Measurements from ENCODE around the gene PARD3.

Gene PARD3

DNA sequence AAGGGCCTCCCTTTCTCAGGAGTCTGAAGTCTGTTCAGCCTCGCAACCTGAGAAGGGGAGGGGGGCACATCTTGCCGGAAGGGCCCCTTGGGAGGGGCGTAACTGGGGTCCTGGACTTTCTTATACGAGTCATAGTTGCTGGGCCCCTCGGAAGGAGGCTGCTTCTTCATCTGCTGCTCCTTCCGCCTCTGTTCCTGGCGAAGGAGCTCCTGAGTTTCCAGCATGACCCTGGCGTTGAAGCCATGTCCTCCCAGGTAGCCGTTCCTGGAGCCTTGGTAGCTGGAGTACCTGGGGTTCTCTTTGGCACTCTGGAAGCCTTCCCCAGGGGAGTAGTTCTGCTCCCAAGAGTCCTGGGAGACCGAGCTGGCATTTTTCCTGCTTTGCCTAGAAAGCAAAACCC lies 703.9 kb downstream of the PARD3 start:
- Mint-ChIP-seq H3K27ac (no peak overlapping the region), H3K27me3 (no peaks in the 10 kb centered on the region), H3K4me1 (no peaks in the 10 kb centered on the region), H3K9me3 (no peaks in the 10 kb centered on the region), H3K4me3 (no peak overlapping the region), H3K36me3 (no peaks in the 10 kb centered on the region)

DNA sequence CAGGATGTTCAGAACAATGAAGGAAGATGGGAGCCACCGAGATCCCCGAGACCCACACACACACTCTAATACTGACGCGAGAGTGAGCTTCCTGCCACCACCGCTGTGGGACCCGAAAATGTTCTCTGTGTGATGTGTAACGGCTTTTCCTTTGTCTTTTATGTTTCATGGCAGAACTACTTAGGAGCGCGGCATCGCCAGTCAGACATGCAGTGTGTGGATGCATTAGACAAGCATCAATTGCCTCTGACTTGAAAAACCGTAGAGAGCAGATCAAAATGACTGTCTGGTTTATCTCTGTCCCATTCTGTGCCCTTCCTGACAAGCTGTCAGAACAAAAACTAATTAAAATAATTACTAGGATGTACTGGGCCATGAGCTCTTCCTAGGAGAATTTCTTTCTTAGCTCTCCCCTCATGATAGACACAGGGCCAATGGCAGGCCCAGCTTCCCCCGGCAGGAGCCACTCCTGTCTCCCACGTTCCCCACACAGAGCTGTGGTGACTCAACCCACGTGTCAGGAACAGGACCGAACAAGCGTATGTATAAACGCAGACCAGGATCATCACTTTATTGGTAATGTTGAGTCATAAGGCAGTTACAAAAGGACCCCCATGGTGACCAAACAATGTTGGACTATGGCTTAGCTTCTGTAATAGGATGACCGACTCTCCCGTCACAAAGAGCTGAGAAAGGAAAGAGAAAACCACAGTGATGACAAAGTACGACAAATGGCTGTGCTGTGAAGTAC lies 705.0 kb downstream of the PARD3 start:
- Mint-ChIP-seq H3K36me3 (no peaks in the 10 kb centered on the region), H3K4me1 (no peaks in the 10 kb centered on the region), H3K9me3 (no peaks in the 10 kb centered on the region), H3K27ac (no peak overlapping the region), H3K4me3 (no peak overlapping the region), H3K27me3 (no peaks in the 10 kb centered on the region)

DNA sequence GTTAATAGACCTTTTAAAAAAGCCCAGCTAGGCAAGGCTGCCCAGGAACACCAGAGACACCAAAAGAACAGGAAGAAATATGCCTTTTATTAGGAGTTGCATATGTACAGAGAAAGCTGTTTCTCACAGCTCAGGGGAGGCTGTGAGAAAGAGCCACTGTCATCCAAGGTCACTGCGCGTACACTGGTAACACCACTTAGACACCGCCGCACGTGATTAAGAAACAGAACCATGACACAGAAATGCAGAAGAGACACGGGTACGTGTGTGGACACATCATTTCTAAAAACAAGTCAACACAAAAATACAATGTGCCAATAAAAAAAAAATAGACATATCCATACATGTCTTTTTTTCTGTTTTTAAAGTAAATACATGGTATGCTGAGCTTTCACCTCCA lies 705.6 kb downstream of the PARD3 start:
- H3K9me3 Mint-ChIP-seq: no peaks in the 10 kb centered on the region
- no peaks in the 10 kb centered on the region for H3K27me3 Mint-ChIP-seq
- H3K36me3 Mint-ChIP-seq: no peaks in the 10 kb centered on the region
- no peak overlapping the region for H3K27ac Mint-ChIP-seq
- no peak overlapping the region for H3K4me3 Mint-ChIP-seq
- no peaks in the 10 kb centered on the region for H3K4me1 Mint-ChIP-seq

GRCh38 chr10:34107626-34108516 lies 707.2 kb downstream of the PARD3 start:
- H3K27ac Mint-ChIP-seq: no peak overlapping the region
- H3K27me3 Mint-ChIP-seq: no peaks in the 10 kb centered on the region

GRCh38 chr10:34106356-34106885 lies 708.7 kb downstream of the PARD3 start:
- H3K36me3 Mint-ChIP-seq: no peaks in the 10 kb centered on the region
- H3K27ac Mint-ChIP-seq: no peak overlapping the region
- H3K27me3 Mint-ChIP-seq: no peaks in the 10 kb centered on the region
- no peak overlapping the region for H3K4me3 Mint-ChIP-seq
- peaks cover 4% of the 10 kb centered on the region for H3K9me3 Mint-ChIP-seq
- no peaks in the 10 kb centered on the region for H3K4me1 Mint-ChIP-seq

More at GRCh38 chr10:34107626-34108516, 707.2 kb downstream of the PARD3 start:
- Mint-ChIP-seq H3K4me3 (no peak overlapping the region), H3K36me3 (no peaks in the 10 kb centered on the region), H3K4me1 (no peaks in the 10 kb centered on the region), H3K9me3 (peaks cover 4% of the 10 kb centered on the region)

DNA sequence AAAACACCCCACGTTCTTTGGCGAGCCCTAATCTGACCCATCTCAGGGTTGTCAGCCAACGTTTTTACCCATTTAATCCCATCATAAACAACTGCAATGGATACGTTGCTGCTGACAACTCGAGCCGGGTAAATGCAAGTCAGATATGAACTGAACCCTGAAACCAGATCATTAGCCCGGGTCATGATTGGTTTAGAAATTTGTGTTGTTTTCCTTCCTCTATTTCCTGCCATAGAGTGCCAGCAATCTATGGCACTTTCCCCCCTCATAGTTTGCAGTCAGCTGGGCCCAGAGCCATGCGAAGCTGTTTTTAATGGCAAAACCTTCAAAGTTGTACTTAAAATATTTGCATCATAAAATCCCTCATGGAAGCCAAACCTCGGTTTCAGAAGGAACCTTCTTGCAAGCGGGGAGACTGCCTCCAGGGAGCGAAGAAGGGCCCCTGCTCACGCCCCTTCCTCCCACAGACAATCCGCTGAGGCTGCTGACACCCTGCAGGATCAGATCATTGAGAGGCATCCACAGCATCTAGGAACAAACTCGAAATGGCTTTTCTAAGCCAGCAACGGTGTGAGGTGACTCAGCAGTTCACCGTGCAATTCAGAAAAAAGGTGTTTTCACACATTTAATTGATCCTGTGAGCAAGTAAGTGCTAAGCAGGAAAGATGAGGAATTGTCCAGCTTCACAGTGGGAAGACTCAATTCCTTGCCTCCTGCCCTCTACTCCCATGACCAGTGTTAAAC lies 710.1 kb downstream of the PARD3 start:
- Mint-ChIP-seq H3K27ac (no peak overlapping the region), H3K4me3 (no peak overlapping the region), H3K9me3 (peaks cover 4% of the 10 kb centered on the region), H3K27me3 (no peaks in the 10 kb centered on the region), H3K4me1 (no peaks in the 10 kb centered on the region), H3K36me3 (no peaks in the 10 kb centered on the region)

GRCh38 chr10:34102893-34103506 lies 712.1 kb downstream of the PARD3 start:
- no peaks in the 10 kb centered on the region for H3K27me3 Mint-ChIP-seq
- peaks cover 4% of the 10 kb centered on the region for H3K9me3 Mint-ChIP-seq
- H3K36me3 Mint-ChIP-seq: no peaks in the 10 kb centered on the region
- H3K4me3 Mint-ChIP-seq: no peak overlapping the region
- no peaks in the 10 kb centered on the region for H3K4me1 Mint-ChIP-seq
- H3K27ac Mint-ChIP-seq: no peak overlapping the region

DNA sequence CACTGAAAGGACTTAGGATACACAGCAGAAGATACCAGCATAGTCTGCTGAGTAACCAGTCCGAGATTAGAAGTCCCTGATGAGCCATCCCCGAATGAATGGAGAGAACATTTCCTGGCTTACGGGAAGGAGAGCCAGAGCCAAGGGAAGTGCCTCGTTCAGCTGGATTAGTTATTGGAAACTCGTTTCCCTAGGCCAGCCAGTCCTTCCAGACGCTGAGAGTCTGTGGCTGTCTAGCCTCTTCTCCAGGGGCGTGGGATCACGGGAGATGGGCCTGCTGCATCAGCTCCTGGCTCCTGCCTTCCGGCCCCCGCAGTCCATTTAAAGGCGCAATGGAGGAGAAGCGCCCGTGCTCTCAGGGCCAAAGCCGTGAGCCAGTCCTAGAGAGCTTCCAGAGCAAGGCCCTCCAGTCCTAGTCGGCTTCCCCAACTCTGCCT lies 712.8 kb downstream of the PARD3 start:
- Mint-ChIP-seq H3K27ac (no peak overlapping the region), H3K4me3 (no peak overlapping the region), H3K4me1 (no peaks in the 10 kb centered on the region), H3K27me3 (no peaks in the 10 kb centered on the region), H3K36me3 (no peaks in the 10 kb centered on the region), H3K9me3 (peaks cover 4% of the 10 kb centered on the region)

- Mint-ChIP-seq H3K36me3 (no peaks in the 10 kb centered on the region), H3K9me3 (peaks cover 7% of the 10 kb centered on the region), H3K4me3 (no peak overlapping the region), H3K4me1 (no peaks in the 10 kb centered on the region), H3K27ac (no peak overlapping the region), H3K27me3 (no peaks in the 10 kb centered on the region)
Measured at GRCh38 chr10:34101001-34101400, 714.1 kb downstream of the PARD3 start.

DNA sequence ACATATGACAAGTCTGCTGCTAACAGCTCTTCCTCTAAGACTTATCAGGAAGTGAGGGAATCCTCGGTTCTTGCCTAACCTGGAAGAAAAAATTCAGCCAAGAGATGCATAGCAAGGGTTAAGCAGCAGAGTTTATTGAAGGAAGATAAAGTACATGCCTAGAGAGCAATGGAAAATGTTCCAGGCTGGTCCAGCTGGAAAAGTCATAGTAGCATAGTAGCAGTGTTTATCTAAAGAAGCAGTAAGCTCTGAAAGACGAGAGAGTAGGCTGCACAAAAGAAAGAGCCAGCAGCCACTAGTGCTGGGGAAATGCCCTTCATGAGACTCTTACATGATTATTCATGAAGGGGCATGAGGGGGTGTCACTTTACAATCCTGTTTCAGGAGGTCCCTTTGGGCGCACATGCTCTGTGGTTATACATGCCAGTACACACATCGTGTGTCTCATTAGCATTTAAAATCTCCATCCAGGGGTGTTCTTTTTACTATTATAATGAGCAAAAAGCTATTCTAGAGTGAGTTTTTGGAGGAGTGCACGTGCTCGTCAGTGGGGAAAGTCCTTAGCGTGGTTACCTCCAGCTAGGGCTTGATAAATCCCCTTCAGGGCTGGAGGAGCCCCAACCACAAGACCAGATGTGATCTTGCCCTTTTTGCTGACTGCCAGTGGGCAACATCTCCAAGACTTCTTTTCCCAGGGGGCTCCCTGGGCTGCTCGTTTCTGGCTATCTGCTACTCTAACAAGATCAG lies 716.1 kb downstream of the PARD3 start:
- Mint-ChIP-seq H3K27ac (no peak overlapping the region), H3K27me3 (no peaks in the 10 kb centered on the region), H3K36me3 (no peaks in the 10 kb centered on the region), H3K9me3 (peaks cover 19% of the 10 kb centered on the region), H3K4me1 (no peaks in the 10 kb centered on the region), H3K4me3 (no peak overlapping the region)

DNA sequence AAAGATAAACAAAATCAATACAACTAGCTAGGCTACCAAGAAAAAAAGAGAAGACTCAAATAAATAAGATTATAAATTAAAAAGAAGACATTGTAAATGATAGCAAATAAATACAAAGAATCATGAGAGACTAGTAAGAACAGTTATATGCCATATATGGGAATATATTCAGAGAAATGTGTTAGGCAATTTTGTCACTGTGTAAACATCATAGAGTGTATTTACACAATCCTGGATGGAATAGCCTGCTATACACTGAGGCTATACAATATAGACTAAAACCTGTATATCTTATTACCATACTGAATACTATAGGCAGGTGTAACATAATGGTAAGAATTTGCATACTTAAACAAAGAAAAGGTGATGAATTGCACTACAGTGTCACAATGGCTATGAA lies 717.4 kb downstream of the PARD3 start:
- Mint-ChIP-seq H3K27me3 (no peaks in the 10 kb centered on the region), H3K4me1 (no peaks in the 10 kb centered on the region), H3K27ac (no peak overlapping the region), H3K36me3 (no peaks in the 10 kb centered on the region), H3K4me3 (no peak overlapping the region), H3K9me3 (peaks cover 15% of the 10 kb centered on the region)

DNA sequence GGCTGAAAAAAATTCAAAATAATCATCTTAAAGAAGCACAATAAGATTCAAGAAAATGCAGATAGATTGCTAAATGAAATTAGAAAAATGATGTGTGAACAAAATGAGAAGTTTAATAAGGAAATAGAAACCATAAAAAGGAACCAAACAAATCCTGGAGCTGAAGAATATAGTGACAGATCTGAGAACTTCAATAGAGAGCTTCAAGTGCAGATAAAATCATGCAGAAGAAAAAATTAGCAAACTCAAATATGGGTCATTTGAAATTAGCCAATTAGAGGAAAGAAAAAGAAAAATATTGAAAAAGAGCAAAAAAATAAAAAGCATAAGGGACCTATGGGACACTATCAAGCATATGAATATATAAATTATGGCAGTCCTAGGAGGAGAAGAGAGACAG lies 720.1 kb downstream of the PARD3 start:
- H3K4me3 Mint-ChIP-seq: no peak overlapping the region
- peaks cover 15% of the 10 kb centered on the region for H3K9me3 Mint-ChIP-seq

DNA sequence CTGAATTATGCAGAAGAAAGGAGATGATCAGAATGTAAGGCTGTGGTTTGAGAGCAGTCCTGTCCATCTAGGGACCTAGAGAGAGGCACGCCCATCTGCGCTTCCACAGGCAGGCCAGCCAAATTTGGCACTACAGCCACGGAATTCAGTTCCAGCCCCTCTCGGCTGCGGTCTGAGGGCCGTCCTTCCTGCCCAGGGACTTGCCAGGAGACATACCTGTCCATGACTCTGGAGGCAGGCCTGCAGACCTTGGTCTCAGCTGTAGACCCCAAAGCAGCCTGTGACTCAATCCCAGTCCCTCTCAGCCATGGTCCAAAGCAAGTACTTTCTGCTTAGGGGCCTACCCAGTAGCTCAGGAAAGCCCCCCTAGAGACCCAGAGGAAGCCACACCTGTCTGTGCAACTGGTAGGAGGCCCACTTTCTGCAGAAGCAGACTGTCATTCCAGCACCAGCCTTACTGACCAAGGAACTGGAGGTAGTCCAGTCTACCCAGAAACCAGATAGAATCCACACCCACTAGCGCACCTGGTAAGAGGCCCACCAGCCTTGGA lies 720.9 kb downstream of the PARD3 start:
- peaks cover 15% of the 10 kb centered on the region for H3K9me3 Mint-ChIP-seq
- no peaks in the 10 kb centered on the region for H3K27me3 Mint-ChIP-seq
- H3K4me3 Mint-ChIP-seq: no peak overlapping the region
- no peaks in the 10 kb centered on the region for H3K36me3 Mint-ChIP-seq
- no peaks in the 10 kb centered on the region for H3K4me1 Mint-ChIP-seq
- no peak overlapping the region for H3K27ac Mint-ChIP-seq

More for the DNA sequence above, 720.1 kb downstream of the PARD3 start:
- no peaks in the 10 kb centered on the region for H3K4me1 Mint-ChIP-seq
- no peaks in the 10 kb centered on the region for H3K36me3 Mint-ChIP-seq
- no peaks in the 10 kb centered on the region for H3K27me3 Mint-ChIP-seq
- no peak overlapping the region for H3K27ac Mint-ChIP-seq

DNA sequence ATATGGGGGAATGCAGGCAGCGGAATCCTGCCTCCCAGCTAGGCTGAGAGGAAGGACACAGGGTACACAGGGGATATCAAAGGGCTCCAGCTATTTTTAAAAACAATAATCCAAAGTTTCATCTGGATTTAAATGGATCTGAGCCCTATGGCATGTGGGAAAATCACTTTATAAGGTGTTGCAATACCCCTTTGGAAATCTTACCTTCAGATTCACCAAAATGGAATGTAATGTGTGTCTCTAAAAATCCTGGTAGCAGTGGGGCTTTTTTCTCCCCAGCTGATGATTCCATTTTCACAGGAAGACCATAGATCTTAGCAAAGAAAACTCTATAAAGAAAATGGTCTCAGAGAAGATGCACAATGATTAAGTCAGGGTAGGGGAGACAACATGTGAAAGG lies 722.2 kb downstream of the PARD3 start:
- Mint-ChIP-seq H3K4me3 (no peak overlapping the region), H3K36me3 (no peaks in the 10 kb centered on the region), H3K9me3 (peaks cover 15% of the 10 kb centered on the region), H3K27me3 (no peaks in the 10 kb centered on the region), H3K27ac (no peak overlapping the region), H3K4me1 (no peaks in the 10 kb centered on the region)
